Spleen (tissue), 7 donors: ENCODE data around the gene NLK.

ENCODE experiments used
- POLR2A ChIP-seq, 3 donors: fragments of 450-650 bp; IDR thresholded peaks; one replicate each; pipeline ENCODE4 v1.5.1; 2017; ENCODE audit warnings: antibody characterized with exemption in 3 of 3, mild to moderate bottlenecking in 1 of 3
- TF ChIP-seq, protein P1 (sequence below), 11 experiments: fragments of 200-600 bp in 7 of 11; fragments of 450-650 bp in 4 of 11; sonication (generic) in 4 of 11; IDR thresholded peaks in 8 of 11; conservative IDR thresholded peaks in 3 of 11; 1 replicate in 7 of 11; 2 replicates in 4 of 11; pipeline versions ENCODE4 v1.4.0 to v1.8.0; 2016 to 2021; ENCODE audit warnings: antibody characterized with exemption in 11 of 11, inconsistent platforms in 4 of 11, mild to moderate bottlenecking in 1 of 11
- donor health status: DM: no; HTN: no; CAD: no; lungs with moderate emphysema.
- donor health status: DM: no; HTN: no; CAD: no.
- donor health status: DM: no; HTN: no; CAD: no.

DNA sequence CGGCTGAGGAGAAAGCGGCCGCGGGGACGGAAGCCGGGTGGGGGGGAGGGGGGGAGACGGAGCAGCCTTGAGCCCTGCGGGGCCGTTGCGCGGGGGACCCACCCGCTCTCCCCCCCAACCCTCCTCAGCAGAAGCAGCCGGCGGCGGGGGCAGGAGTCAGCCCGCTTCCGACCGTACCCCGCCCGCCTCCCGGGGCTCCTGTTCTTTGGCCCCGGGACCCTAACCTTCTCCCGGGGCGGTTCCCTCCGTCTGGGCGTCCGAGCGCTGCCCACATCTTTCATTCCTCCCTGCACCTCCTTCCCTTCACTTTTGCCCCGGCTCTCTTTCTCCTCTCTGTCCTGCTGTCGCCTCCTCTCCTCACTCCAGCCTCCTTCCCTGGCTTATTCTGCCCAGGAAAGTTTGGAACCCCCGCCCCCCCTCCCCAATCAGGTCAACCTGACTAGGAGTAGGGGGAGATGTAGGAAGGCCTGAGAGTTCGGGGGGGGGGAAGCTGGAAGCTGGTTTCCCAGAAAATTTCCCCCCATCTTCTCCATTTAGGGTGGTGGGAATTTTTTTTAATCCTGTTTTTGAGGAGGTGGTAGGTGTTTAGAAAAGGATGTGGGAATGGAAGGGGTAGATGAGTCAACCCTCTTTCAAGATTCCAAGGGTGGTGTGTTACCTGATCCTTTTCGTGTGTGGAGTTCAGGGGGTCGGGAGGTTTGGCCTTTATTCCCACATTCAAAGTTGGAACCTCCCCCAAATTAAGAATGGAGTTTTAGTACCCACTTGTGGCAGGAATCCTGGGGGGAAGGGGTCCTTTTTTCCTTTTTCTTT is 427 bp upstream of the NLK start:
- TF ChIP-seq, protein P1, sequence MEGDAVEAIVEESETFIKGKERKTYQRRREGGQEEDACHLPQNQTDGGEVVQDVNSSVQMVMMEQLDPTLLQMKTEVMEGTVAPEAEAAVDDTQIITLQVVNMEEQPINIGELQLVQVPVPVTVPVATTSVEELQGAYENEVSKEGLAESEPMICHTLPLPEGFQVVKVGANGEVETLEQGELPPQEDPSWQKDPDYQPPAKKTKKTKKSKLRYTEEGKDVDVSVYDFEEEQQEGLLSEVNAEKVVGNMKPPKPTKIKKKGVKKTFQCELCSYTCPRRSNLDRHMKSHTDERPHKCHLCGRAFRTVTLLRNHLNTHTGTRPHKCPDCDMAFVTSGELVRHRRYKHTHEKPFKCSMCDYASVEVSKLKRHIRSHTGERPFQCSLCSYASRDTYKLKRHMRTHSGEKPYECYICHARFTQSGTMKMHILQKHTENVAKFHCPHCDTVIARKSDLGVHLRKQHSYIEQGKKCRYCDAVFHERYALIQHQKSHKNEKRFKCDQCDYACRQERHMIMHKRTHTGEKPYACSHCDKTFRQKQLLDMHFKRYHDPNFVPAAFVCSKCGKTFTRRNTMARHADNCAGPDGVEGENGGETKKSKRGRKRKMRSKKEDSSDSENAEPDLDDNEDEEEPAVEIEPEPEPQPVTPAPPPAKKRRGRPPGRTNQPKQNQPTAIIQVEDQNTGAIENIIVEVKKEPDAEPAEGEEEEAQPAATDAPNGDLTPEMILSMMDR (IDR thresholded peaks at IDR 0.05 in 8 of 11, conservative IDR thresholded peaks at IDR 0.05 in 3 of 11), result no peak
- no peak for TF ChIP-seq POLR2A (IDR thresholded peaks at IDR 0.05)
